H7 (cell line): ENCODE results near the gene TREML2. TPM values are rescaled to one million over a fixed set of nuclear protein-coding genes. Genes with fewer than 3 reads are reported as not detected.
"Not testable (repeated sequence)": the region's sequence is repeated elsewhere in the genome, so short reads cannot be mapped to it uniquely, and the experiment has no call there.

Source experiments
- DNase-seq: peaks from one replicate; pipeline ENCODE4 v3.0.0; 2012
- H3K27me3 ChIP-seq: 2 replicates; pipeline ENCODE4 v1.6.0; 2011; ENCODE audit warnings: mild to moderate bottlenecking, low read length; ENCODE audit not compliant: control insufficient read depth, insufficient read depth
- H3K36me3 ChIP-seq: replicated peaks from 2 replicates; pipeline ENCODE4 v1.5.1; 2011; ENCODE audit warnings: low read length; ENCODE audit not compliant: control insufficient read depth, insufficient read depth
- H3K4me3 ChIP-seq: 2 replicates; pipeline ENCODE4 v1.5.1; 2011; ENCODE audit warnings: low read depth, mild to moderate bottlenecking, control low read depth, low read length, moderate library complexity; ENCODE audit not compliant: insufficient read depth
- total RNA-seq: library from RNA; depleted of rRNA; stranded (reverse); fragments of >200 nt; shearing (Covaris generic); gene quantifications from 2 replicates; pipeline ENCODE4 v1.2.3, GENCODE V29; 2014

The TREML2 gene
- total RNA-seq, 1 experiment from 2014 or later: not detected

DNA sequence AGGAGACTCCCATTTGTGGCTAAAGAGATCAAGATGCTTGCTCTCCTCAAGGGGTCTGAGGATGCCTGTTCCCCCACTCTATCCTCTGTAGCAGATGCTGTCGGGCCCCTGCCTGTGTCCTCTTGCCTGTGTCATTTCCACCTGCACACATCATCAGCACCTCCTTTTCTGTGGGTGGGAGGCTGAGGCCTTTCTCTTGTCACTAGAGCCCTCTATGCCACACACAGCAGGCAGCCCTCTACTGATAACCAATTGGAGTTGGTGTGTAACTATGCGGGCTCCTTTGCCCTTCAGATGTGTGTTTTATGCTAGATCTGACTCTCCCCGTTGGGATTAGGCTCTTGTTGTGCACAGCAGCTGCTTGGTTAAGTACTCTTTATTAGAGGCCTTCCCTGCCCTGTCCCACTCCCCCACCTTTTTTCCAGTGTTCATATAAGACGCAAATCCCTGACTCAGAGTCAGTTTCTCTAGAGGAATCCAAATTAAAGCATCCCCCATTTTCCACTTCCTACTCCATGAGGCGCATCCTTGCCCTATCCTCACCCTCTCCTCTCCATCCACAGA is 7.7 kb downstream of the TREML2 start:
- no peak for DNase-seq
- no peaks in the 10 kb centered on the region; the same call in 1 of the 2 replicates for H3K27me3 ChIP-seq
- H3K4me3 ChIP-seq: no peak overlapping the region
- no peaks in the 10 kb centered on the region for H3K36me3 ChIP-seq

DNA sequence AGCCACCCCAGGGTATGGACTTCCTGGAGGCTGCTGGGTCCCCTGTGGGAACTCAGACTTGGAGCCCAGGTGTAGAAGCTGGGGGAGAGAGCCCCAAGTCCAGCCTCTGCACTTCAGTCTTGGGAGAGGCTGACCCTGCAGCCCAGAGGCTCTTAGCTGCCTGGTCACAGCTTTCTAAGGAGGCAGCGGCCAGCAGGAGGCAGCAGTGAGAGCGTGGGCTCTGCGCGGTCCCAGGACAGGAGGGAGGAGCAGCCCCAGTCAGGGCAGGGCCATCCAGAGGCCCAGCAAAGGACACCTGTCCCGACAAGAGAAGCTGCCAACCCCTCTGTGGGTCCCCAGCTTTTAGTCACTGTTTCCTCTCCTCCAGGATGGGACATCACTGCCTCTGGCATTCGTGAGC is 9.4 kb downstream of the TREML2 start:
- Histone ChIP-seq H3K27me3 (no peaks in the 10 kb centered on the region; the same call in 1 of the 2 replicates), H3K36me3 (no peaks in the 10 kb centered on the region), H3K4me3 (no peak overlapping the region)
- peak; percentile 90 for DNase-seq

DNA sequence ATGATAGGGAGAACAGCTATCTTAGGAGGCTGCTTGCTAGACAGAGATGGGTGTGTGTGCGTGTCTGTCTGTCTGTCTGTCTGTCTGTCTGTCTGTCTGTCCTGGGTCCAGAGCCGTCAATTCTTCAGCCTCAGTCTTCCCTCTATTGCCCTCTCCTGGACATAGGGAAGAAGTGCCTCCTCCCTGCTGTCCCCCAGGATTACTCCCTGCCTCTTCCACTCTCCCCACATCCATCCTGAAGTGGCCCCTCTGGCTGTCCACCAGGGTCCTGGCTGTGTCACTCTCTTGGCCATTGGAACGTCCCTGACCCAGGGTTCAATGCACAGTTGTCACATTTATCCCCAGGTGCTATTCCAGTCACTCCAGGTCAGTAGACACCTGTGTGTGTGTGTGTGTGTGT is 10.2 kb downstream of the TREML2 start:
- peak; percentile 59 for DNase-seq
- Histone ChIP-seq H3K27me3 (no peaks in the 10 kb centered on the region; the same call in 1 of the 2 replicates), H3K4me3 (no peak overlapping the region), H3K36me3 (no peaks in the 10 kb centered on the region)

DNA sequence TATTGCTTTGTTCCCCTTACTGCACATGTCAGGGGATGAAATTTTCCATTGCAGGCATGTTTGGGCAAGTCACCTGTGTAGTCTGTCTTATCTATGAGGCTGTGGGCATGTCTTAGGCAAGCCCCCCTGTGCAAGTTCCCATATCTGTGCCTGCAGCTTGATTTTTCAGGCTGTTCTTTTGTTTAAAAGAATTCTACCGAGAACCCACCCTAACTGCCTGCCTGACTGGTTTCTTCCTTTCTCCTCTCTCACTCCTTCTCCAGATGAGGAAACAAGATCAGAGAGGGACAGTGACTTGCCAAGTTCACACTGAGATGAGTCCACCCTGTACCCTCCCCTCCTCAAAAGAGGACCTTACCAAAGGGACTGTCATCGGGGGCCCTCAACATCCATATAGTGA is 11.0 kb downstream of the TREML2 start:
- Histone ChIP-seq H3K36me3 (no peaks in the 10 kb centered on the region), H3K4me3 (no peak overlapping the region), H3K27me3 (no peaks in the 10 kb centered on the region; the same call in 1 of the 2 replicates)
- no peak for DNase-seq

DNA sequence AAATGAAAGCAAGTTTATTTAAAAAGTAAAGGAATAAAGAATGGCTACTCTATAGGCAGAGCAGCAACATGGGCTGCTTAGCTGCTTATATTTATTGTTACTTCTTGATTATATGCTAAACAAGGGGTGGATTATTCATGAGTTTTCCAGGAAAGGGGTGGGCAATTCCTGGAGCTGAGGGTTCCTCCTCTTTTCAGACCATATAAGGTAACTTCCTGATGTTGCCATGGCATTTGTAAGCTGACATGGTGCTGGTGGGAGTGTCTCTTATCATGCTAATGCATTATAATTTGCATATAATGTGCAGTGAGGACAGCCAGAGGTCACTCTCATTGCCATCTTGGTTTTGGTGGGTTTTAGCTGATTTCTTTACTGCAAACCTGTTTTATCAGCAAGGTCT is 11.9 kb downstream of the TREML2 start:
- H3K27me3 ChIP-seq, H3K36me3 ChIP-seq, DNase-seq, H3K4me3 ChIP-seq: not testable (repeated sequence)

DNA sequence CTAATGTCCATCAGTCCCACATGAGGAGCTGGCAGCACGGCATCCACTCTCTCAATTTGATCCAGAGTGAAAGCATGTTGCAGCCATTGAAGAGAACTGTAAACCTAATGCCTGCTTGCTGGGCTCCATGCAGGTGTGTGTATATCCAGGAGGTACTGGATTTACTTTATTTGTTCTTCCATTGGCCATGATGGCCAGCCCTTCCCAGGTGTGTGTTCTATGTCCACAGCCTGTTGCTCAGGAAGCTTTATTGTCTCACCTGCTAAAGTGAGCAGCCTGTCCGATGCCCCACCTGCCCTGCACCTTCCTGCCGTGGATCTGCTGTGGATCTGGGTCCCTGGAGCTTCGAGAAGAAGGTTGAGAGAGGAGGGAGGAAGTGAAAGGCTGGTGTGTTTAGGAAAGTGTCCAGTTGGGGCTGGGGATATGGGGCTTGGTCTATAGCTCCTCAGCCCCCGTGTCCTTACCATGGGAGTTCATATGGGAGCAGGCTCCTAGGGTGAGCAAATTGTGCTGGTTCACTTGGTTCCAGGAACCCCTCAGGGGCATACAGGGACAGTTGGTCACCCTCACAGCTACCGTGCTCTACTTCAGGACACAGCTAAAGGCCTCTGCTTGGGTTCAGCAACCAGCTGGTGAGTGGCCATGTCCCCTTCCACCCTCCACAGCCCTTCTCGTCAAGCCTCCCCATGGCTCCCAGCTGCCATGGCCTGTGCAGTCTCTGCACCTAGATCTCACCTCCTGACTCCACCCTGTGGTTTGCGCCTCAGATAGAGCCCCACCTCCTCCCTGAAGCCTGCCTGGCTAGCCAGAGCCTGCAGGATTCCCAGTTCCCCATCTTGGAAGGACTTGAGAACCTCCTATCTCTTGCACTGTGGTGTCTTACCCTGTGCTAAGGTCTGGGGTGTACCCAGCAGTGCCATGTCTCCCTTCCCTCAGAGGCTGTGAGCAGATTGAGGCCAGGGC is 12.7 kb downstream of the TREML2 start:
- no peaks in the 10 kb centered on the region; the same call in 1 of the 2 replicates for H3K27me3 ChIP-seq
- no peaks in the 10 kb centered on the region for H3K36me3 ChIP-seq
- no peak for DNase-seq
- H3K4me3 ChIP-seq: no peak overlapping the region

DNA sequence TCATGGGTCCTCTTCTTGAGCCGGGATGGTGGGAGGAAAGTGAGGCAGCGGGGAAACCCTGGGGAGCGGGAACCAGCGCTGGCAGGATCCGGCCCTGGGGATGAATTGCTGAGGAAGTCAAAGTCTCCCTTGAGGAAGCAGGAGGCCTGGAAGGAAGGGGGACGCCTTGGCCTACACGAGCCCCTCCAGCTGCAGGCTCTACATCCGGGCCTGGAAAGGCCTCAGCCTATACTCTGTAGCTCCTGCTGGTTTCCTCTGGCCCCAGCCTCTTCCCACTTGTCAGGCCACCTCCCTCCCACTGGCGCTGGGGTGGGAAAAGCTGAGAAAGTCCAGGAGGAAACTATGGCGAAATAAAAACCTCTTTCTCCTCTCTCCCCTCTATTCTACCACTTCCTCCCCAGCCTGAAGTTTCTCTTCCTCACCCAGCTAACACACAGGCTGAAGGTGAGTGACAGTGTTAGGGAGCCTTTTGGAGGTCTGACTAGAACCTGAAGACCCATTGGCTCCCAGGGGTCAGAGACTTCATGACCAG is 14.9 kb downstream of the TREML2 start:
- H3K4me3 ChIP-seq: no peak overlapping the region
- H3K27me3 ChIP-seq: no peaks in the 10 kb centered on the region
- no peaks in the 10 kb centered on the region for H3K36me3 ChIP-seq
- no peak for DNase-seq

DNA sequence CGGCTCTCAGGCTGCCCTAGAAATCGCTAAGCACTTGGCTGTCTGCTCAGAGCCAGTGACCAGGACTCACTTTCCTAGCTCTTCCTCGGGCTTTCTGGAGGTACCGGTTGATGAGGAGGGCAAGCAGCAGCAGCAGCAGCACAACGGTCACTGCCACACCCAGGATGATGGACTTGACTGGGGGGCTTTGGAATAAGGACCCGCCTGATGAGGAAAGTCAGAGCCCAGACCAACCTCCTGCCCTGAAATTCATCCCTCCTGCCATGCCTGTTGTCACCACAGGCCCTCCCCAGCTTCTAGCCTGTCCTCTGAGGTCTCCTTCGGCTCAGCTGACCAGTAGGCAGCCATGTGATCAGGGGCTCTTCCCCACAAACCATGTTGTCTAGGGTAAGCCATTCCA is 16.2 kb downstream of the TREML2 start:
- H3K4me3 ChIP-seq: no peak overlapping the region
- no peaks in the 10 kb centered on the region for H3K36me3 ChIP-seq
- H3K27me3 ChIP-seq: no peaks in the 10 kb centered on the region
- DNase-seq: no peak

DNA sequence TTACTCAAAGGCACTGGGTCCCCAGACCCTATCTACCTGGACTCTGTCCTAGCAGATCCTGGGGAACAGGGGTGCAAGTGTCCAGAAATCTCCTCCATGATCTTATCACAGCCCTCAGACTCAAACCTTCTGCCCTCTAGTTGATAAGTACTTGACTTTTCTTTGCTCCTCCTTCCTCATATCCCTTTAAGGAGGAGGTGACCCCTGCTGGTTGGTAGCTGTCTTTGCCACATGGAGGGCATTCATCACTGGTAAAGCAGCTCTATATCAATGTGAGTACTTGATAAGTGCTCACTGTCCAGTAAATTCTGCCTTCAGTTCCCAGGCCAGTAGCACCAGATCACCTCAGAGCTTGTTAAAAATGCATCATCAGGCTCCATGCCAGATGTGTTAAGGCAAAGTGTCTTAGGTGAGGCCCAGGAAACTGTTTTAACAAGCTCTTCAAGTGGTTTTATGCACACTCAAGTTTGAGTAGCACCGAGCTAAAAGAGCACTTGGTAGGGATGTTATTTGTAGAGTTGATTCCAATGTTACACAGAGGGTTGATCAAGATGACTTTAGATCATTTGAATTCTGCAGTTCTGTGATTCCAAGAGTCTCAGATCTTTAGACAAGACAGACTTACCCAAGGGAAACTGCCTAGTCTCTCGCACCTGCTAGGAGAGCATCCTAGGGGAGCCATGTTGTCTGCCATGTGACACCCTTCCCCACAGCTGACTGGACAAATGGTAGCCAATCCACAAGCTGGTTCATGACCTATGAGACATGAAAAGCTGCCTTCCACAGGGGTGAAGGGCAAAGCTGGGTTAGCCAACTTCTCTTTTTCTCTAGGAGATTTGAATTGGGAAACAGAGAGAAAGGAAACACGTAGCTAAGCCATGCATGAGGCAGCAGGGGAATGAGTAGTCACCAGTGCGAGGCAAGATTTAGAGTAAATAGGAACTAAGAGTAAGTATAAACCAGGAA is 18.6 kb downstream of the TREML2 start:
- H3K4me3 ChIP-seq: no peak overlapping the region
- H3K27me3 ChIP-seq: no peaks in the 10 kb centered on the region
- peak; percentile 75 for DNase-seq
- H3K36me3 ChIP-seq: no peaks in the 10 kb centered on the region

DNA sequence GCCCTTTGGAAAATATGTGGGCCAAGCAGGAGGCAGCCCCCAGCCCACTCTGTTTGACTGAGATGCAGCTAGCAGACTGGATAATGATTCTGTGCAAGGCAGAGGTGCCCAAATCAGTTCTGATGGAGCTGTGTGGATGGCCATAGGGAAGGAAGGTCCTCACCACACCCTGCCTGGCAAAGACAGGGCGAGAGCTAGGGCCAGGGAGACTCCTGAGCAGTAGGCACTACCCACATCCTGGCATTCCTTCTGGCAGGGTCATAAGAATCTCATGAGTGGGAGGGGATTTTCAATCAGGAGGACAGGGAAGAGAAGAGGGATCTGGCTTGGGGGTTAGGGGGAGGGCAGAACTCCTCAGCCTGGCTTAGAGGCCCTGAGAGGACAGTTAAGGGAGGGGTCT is 19.4 kb downstream of the TREML2 start:
- Histone ChIP-seq H3K27me3 (no peaks in the 10 kb centered on the region), H3K36me3 (no peaks in the 10 kb centered on the region), H3K4me3 (no peak overlapping the region)
- no peak for DNase-seq

DNA sequence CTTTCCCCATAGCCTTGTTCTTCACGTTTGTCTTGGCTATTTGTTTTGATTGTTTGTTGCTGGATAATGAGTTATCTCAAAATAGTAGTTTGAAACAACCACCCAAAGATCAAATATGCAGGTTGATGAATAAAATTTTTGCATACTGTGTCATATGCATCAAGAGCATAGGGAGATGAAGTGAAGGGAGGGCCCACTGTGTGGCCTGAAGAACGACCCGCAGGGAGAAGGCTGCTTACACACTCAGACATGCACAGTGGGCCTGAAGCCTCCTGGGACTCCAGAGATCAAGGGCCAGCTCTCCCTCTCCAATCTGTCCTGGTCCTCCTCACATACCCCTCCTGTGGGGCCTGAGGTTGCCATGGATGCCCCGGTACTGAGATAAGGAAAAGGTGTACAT is 21.8 kb downstream of the TREML2 start:
- Histone ChIP-seq H3K27me3 (no peaks in the 10 kb centered on the region), H3K4me3 (no peak overlapping the region), H3K36me3 (no peaks in the 10 kb centered on the region)
- no peak for DNase-seq

DNA sequence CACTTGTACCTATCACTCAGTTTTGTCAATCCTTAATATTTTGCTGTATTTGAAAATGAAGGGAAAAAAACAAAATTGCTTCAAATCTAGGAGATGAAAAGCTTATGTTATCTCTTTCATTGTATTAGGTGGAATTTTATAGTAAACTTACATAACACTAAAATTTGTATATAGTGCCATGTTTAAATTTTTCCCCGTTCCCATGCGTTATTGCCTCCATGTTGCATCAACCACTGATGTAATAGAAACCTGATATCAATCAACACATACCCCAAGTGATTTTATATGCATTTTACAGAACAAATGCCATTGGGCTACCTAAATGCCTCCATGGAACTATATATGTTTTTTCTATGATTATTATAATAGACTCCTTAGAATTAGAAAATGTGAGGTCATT is 23.3 kb downstream of the TREML2 start:
- no peaks in the 10 kb centered on the region for H3K27me3 ChIP-seq
- DNase-seq: no peak
- no peak overlapping the region for H3K4me3 ChIP-seq
- no peaks in the 10 kb centered on the region for H3K36me3 ChIP-seq

DNA sequence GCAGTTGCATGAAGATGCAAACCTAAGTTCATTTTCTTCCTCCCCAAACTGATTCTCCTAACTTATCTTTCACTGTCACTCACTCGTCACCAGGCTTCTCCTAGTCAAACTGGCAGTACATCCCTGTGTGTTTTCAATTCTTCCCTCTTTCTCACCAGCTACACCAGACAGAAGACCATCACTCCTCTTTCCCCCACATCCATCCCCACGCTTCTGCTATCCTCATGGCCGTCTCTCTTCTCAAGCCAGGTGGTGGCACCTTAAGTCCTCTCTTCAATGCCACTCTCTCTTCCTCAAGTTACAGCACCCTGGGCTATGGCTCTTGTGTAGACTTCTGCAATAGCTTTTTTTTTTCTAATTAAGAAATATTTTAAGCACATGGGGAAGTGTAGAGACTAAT is 23.7 kb downstream of the TREML2 start:
- no peak for DNase-seq
- H3K4me3 ChIP-seq: no peak overlapping the region
- no peaks in the 10 kb centered on the region for H3K36me3 ChIP-seq
- H3K27me3 ChIP-seq: no peaks in the 10 kb centered on the region

DNA sequence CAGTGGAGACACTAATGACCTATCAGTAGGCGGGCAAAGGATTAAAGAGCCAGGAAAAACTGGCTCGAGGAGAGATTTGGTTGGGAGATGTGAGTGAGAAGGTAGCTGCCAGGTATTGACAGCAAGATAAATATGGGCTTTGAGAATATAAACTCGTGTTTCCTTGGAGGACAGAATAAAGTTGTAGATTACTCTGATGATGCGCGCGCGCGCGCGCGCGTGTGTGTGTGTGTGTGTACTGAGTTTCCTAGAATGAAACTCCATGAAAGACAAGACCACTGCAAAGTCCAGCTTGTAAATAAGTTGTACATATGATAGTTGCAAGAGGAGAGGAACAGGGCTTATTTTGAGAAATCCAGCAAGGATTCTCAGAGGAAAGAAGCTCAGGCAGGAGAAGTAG is 24.8 kb downstream of the TREML2 start:
- no peaks in the 10 kb centered on the region for H3K27me3 ChIP-seq
- H3K4me3 ChIP-seq: no peak overlapping the region
- no peak for DNase-seq

More for the DNA sequence above, 24.8 kb downstream of the TREML2 start:
- H3K36me3 ChIP-seq: no peaks in the 10 kb centered on the region
